Measurements from ENCODE around the gene L3MBTL4. TPM values are rescaled to one million over a fixed set of nuclear protein-coding genes. Genes with fewer than 3 reads are reported as not detected.

Gene L3MBTL4
- total RNA-seq, 2 experiments from 2014 or later, result not detected

GRCh38 chr18:6373187-6373586 is 41.5 kb downstream of the L3MBTL4 start:
- Histone ChIP-seq H3K36me3 (ENCODE audit: insufficient read depth, low read length) (no peaks in the 10 kb centered on the region), H4K20me1 (ENCODE audit: insufficient read depth, low read length) (no peaks in the 10 kb centered on the region), H3K4me3 (ENCODE audit: low read depth, low read length, poor library complexity, severe bottlenecking) (no peak overlapping the region), H2AFZ (ENCODE audit: low read length) (no peak overlapping the region), H3K9me2 (ENCODE audit: insufficient read depth, low read length) (no peaks in the 10 kb centered on the region), H3K79me2 (ENCODE audit: insufficient read depth, low read depth, low read length) (no peaks in the 10 kb centered on the region), H3K4me1 (ENCODE audit: insufficient read depth, low read length, poor library complexity, severe bottlenecking) (no peaks in the 10 kb centered on the region), H3K9me3 (ENCODE audit: low read length) (no peaks in the 10 kb centered on the region), H3K27ac (ENCODE audit: low read depth, low read length, poor library complexity, severe bottlenecking) (no peak overlapping the region), H3K4me2 (ENCODE audit: low read length) (no peak overlapping the region)
- ChIA-PET POLR2A (no interaction called here), CTCF (ENCODE audit: unreplicated experiment) (no interaction called here)
- TF ChIP-seq CTCF (conservative IDR thresholded peaks at IDR 0.05; ENCODE audit: low read length) (no peak), EZH2phosphoT487 (IDR thresholded peaks at IDR 0.05; ENCODE audit: borderline replicate concordance, low read depth, low read length) (no peak)
- no TSS peak for BruUV-seq (replicated peaks)
- intact Hi-C loops (cut with micrococcal nuclease; ENCODE audit: unreplicated experiment), result no loop called here
- no peak for DNase-seq (ENCODE audit: low spot score)

DNA sequence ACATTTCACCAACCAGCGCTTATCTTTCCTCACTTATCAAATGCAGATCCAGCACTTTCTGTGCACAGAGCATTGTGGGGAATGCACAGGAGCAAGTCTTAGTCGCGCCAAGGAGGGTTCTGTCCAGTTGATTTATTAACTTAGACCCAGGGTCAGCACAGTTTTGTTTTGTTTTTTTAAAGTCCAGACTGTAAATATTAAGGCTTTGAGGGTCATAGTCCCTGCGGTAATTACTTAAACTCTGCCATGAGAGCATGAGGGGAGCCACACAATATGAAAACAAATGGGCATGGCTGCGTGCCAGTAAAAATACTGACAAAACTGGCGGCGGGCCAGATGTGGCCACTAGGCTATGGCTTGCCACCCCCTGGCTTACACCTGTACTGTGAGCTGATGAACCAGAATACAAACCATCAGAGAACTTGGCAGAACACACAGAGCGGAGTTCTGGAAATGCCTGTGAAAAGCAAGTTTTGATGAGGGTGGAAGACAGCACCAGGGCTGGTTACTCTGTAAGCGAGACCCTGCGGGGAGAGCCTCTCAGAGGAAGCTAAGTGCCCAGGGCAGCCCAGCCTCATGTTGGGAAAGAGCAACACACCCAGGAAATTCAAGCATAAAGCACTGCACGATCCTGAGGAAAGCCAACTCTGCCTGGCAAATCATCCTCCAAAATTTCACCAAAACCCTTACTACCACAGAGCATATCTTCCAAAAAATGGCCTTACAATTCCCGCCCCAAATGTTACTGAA is 43.6 kb downstream of the L3MBTL4 start:
- Histone ChIP-seq H3K79me2 (ENCODE audit: insufficient read depth, low read depth, low read length) (no peaks in the 10 kb centered on the region), H4K20me1 (ENCODE audit: insufficient read depth, low read length) (no peaks in the 10 kb centered on the region), H3K9me3 (ENCODE audit: low read length) (no peaks in the 10 kb centered on the region), H3K27ac (ENCODE audit: low read depth, low read length, poor library complexity, severe bottlenecking) (no peak overlapping the region), H2AFZ (ENCODE audit: low read length) (no peak overlapping the region), H3K9me2 (ENCODE audit: insufficient read depth, low read length) (no peaks in the 10 kb centered on the region), H3K4me3 (ENCODE audit: low read depth, low read length, poor library complexity, severe bottlenecking) (no peak overlapping the region), H3K4me1 (ENCODE audit: insufficient read depth, low read length, poor library complexity, severe bottlenecking) (no peaks in the 10 kb centered on the region), H3K4me2 (ENCODE audit: low read length) (no peak overlapping the region; the same call in 1 of the 2 replicates), H3K36me3 (ENCODE audit: insufficient read depth, low read length) (no peaks in the 10 kb centered on the region)
- no TSS peak for BruUV-seq (replicated peaks)
- ChIA-PET CTCF (ENCODE audit: unreplicated experiment) (no interaction called here), POLR2A (interaction anchor here (0.5 kb wide), 1 partner anchor 8 kb away, joined by 4 read pairs; no protein-coding TSS in a partner anchor)
- DNase-seq (ENCODE audit: low spot score), result no peak
- TF ChIP-seq CTCF (conservative IDR thresholded peaks at IDR 0.05; ENCODE audit: low read length), result no peak
- TF ChIP-seq EZH2phosphoT487 (IDR thresholded peaks at IDR 0.05; ENCODE audit: borderline replicate concordance, low read depth, low read length), result no peak
- intact Hi-C loops (cut with micrococcal nuclease; ENCODE audit: unreplicated experiment), result no loop called here

DNA sequence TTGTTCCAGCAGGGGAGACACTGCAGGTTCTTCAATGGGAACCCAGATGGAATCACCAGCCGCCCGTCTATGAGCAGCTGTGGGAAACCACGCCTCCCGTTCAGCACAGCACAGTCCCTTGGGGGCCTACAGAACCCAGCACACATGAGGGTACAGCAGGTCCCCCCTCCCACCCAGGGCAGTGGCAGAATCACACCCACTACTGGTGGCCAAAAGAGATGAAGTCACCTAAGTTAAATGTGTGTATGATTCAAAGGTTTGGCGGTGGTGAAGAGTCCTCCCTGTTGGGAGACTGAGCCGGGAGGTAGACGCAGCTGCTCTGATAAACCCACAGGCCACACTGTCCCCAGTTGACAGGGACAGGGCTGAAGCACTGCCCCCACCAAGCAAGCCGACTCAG is 44.3 kb downstream of the L3MBTL4 start:
- H3K9me3 ChIP-seq (ENCODE audit: low read length), result no peaks in the 10 kb centered on the region
- DNase-seq (ENCODE audit: low spot score), result no peak
- H4K20me1 ChIP-seq (ENCODE audit: insufficient read depth, low read length), result no peaks in the 10 kb centered on the region
- intact Hi-C loops (cut with micrococcal nuclease; ENCODE audit: unreplicated experiment), result no loop called here
- no TSS peak for BruUV-seq (replicated peaks)
- POLR2A ChIA-PET, result no interaction called here
- H3K27ac ChIP-seq (ENCODE audit: low read depth, low read length, poor library complexity, severe bottlenecking), result no peak overlapping the region
- H3K4me2 ChIP-seq (ENCODE audit: low read length), result no peak overlapping the region
- no peak for TF ChIP-seq EZH2phosphoT487 (IDR thresholded peaks at IDR 0.05; ENCODE audit: borderline replicate concordance, low read depth, low read length)
- no peak for TF ChIP-seq CTCF (conservative IDR thresholded peaks at IDR 0.05; ENCODE audit: low read length)
- no peak overlapping the region for H3K4me3 ChIP-seq (ENCODE audit: low read depth, low read length, poor library complexity, severe bottlenecking)
- H2AFZ ChIP-seq (ENCODE audit: low read length), result no peak overlapping the region
- no peaks in the 10 kb centered on the region for H3K79me2 ChIP-seq (ENCODE audit: insufficient read depth, low read depth, low read length)
- H3K36me3 ChIP-seq (ENCODE audit: insufficient read depth, low read length), result no peaks in the 10 kb centered on the region
- no peaks in the 10 kb centered on the region for H3K4me1 ChIP-seq (ENCODE audit: insufficient read depth, low read length, poor library complexity, severe bottlenecking)
- CTCF ChIA-PET (ENCODE audit: unreplicated experiment), result no interaction called here
- no peaks in the 10 kb centered on the region; the same call in 1 of the 2 replicates for H3K9me2 ChIP-seq (ENCODE audit: insufficient read depth, low read length)
